ENCODE data around the gene MAST4. TPM values are rescaled to one million over a fixed set of nuclear protein-coding genes. Genes with fewer than 3 reads are reported as not detected.

The MAST4 gene
- total RNA-seq, 4 donors from 2014 or later = 16.2 to 32.8 (median 25.0) TPM

- no peaks in the 10 kb centered on the region for H3K36me3 ChIP-seq
- 67% methylated on average over 1 to 4 of the region's 6 CpGs for WGBS, 2 donors (ENCODE audit: low coverage in 1 of 2)
- peaks cover 7% of the 10 kb centered on the region for H3K27me3 ChIP-seq
- ATAC-seq = no peak
- H3K27ac ChIP-seq = no peak overlapping the region
- H3K9me3 ChIP-seq = no peaks in the 10 kb centered on the region
- H3K4me1 ChIP-seq = no peaks in the 10 kb centered on the region
- no peak for TF ChIP-seq CTCF (IDR thresholded peaks at IDR 0.05)
- TF ChIP-seq POLR2A (IDR thresholded peaks at IDR 0.05) = no peak
- no peak for TF ChIP-seq POLR2AphosphoS5 (IDR thresholded peaks at IDR 0.05)
- no peak for TF ChIP-seq EP300 (IDR thresholded peaks at IDR 0.05)
- no peak overlapping the region for H3K4me3 ChIP-seq
Observed at GRCh38 chr5:66863243-66864170, 267.3 kb downstream of the MAST4 start.

GRCh38 chr5:66864240-66864884 lies 268.2 kb downstream of the MAST4 start:
- H3K4me1 ChIP-seq = no peaks in the 10 kb centered on the region
- no peak overlapping the region for H3K4me3 ChIP-seq
- H3K9me3 ChIP-seq = no peaks in the 10 kb centered on the region
- ATAC-seq = no peak
- TF ChIP-seq CTCF (IDR thresholded peaks at IDR 0.05) (peak in 3 of 4 experiments; percentile 12 to 39 (median 20)), POLR2A (IDR thresholded peaks at IDR 0.05) (no peak)
- 71 to 96% methylated on average over 6 to 10 of the region's 10 CpGs for WGBS, 2 donors (ENCODE audit: low coverage in 1 of 2)
- no peaks in the 10 kb centered on the region for H3K36me3 ChIP-seq
- peaks cover 7% of the 10 kb centered on the region for H3K27me3 ChIP-seq
- H3K27ac ChIP-seq = no peak overlapping the region

GRCh38 chr5:66867618-66868322 lies 271.6 kb downstream of the MAST4 start:
- H3K27me3 ChIP-seq = no peaks in the 10 kb centered on the region

GRCh38 chr5:66869347-66869746 lies 273.2 kb downstream of the MAST4 start:
- H3K4me1 ChIP-seq = no peaks in the 10 kb centered on the region
- ATAC-seq = no peak

More at GRCh38 chr5:66867618-66868322, 271.6 kb downstream of the MAST4 start:
- no peak overlapping the region for H3K4me3 ChIP-seq
- ATAC-seq = no peak
- H3K4me1 ChIP-seq = no peaks in the 10 kb centered on the region
- no peak overlapping the region for H3K27ac ChIP-seq
- TF ChIP-seq EP300 (IDR thresholded peaks at IDR 0.05) = no peak
- no peak for TF ChIP-seq POLR2A (IDR thresholded peaks at IDR 0.05)
- TF ChIP-seq CTCF (IDR thresholded peaks at IDR 0.05) = no peak
- no peak for TF ChIP-seq POLR2AphosphoS5 (IDR thresholded peaks at IDR 0.05)
- WGBS, 2 donors (ENCODE audit: low coverage in 1 of 2) = 75 to 89% methylated on average over 1 of the region's 1 CpG
- no peaks in the 10 kb centered on the region for H3K9me3 ChIP-seq
- H3K36me3 ChIP-seq = no peaks in the 10 kb centered on the region

More at GRCh38 chr5:66869347-66869746, 273.2 kb downstream of the MAST4 start:
- no peak for TF ChIP-seq CTCF (IDR thresholded peaks at IDR 0.05)
- TF ChIP-seq EP300 (IDR thresholded peaks at IDR 0.05) = no peak
- TF ChIP-seq POLR2A (IDR thresholded peaks at IDR 0.05) = no peak
- TF ChIP-seq POLR2AphosphoS5 (IDR thresholded peaks at IDR 0.05) = no peak
- Histone ChIP-seq H3K4me3 (no peak overlapping the region), H3K27me3 (no peaks in the 10 kb centered on the region), H3K27ac (no peak overlapping the region), H3K9me3 (no peaks in the 10 kb centered on the region), H3K36me3 (no peaks in the 10 kb centered on the region)
- 51 to 67% methylated on average over 5 to 6 of the region's 6 CpGs for WGBS, 2 donors (ENCODE audit: low coverage in 1 of 2)

Measured in gastroesophageal sphincter (tissue), 4 donors.